NCI-H526 (cell line): ENCODE results near the gene MCU.
"Not testable (repeated sequence)": the region's sequence is repeated elsewhere in the genome, so short reads cannot be mapped to it uniquely, and the experiment has no call there.

Experiments used
- DNase-seq, 2 experiments: peaks; one replicate each; lab custom pipeline; 2025; lab: John Stamatoyannopoulos, UW

MCU gene

DNA sequence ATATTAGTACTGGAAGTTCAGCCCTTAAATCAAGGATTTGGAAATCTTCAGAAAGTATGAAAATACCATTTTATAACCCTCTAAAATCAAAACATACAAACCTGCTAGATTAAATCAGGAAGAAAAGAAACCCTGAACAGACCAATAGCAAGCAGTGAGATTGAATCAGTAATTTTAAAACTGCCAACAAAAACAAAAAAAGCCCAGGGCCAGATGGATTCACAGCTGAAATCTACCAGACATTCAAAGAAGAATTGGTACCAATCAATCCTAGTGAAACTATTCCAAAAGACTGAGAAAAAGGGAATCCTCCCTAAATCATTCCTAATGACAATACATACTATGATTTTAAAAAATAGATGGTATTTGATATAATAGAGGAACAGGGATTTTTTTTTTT lies 70.1 kb downstream of the MCU start:
- DNase-seq, result no peak

DNA sequence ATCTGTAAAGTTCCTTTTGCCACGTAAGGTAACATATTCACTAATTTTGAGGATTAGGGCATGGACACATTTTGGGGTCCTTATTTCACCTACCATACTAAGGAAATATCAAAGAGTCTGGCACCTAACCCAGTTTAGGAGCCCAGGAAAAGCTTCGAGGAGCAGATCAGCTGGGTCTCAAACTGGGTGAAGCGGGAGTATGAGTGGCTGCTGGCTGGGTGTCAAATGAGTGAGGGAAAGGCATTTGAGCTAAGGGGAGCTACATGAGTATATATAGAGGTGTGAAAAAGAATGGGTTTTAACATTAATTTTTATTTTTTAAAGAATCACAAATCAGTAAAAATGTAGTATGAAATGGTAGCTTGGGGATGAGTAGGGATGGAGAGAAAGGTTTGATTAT lies 71.3 kb downstream of the MCU start:
- no peak for DNase-seq

DNA sequence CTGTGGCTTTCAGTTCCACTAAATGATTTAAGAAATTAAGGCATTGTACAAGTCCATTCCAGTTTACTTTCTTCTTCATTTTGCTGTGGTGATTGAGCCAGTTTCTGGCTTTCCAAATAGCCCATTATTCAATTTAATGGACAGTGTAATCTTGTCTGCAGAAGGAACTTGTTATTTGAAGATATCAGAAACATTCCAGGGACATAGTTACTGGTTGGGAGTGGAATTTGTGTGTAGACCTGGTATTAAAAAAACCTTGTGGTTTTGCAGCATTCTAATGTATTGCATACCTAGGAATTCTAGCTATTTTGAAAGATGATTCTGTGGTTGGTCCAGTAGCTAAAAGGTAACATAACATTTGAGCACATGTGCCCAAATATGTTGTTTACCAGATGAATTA lies 72.2 kb downstream of the MCU start:
- DNase-seq, result no peak

DNA sequence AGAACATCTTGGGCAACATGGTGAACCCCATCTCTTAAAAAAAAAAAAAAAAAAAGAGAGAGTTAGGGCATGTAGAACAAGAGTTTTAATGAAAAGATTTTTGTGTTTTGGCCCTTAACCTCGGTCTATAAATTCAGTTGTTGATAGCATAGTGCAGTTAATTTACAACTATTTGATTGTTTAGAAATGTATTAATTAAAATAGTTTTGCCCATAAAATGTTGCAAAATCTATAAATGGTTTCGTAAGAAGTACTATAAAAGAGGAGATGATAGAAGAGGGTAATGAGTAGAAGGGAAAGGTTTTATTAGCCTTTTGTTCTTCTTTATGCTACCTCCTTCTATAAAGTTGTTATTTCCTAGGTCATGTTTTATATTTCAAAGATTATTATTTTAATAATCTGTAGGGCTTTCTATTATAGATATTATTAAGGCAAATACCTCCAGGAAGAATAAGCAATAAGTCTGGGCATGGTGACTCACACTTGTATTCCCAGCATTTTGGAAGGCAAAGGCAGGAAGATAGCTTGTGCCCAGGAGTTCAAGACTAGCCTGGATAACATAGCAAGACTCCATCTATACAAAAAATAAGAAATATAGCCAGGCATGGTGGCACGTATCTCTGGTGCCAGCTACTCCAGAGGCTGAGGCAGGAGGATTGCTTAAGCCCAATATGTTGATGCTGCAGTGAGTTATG lies 73.3 kb downstream of the MCU start:
- no peak for DNase-seq

DNA sequence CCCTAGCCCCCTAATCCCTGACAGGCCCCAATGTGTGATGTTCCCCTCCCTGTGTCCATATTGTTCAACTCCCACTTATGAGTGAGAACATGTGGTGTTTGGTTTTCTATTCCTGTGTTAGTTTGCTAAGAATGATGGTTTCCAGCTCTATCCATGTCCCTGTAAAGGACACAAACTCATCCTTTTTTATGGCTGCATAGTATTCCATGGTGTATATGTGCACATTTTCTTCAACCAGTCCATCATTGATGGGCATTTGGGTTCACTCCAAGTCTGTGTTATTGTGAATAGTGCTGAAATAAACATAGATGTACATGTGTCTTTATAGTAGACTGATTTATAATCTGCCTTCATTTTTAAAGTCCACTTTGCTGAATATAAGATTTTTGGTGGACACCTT lies 79.3 kb downstream of the MCU start:
- DNase-seq, result not testable (repeated sequence)

DNA sequence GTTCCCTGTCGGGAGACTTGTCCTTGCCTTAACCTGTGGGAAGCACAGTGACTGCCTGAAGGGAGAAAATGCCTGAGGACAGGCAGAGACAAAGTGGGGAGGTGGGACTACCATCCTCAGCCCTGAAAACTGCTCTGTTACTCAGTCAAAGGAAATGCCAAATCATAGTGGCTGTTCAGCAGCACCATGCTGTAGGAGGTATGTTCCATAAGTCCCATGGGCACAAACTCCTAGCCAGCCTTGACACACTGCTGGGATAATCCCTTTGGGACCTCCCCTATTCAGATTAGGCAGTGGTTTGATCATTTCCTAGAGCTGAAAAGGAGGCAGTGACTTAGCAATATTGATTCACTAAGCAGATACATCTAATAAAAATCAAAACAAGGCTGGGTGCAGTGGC lies 80.1 kb downstream of the MCU start:
- no peak for DNase-seq

DNA sequence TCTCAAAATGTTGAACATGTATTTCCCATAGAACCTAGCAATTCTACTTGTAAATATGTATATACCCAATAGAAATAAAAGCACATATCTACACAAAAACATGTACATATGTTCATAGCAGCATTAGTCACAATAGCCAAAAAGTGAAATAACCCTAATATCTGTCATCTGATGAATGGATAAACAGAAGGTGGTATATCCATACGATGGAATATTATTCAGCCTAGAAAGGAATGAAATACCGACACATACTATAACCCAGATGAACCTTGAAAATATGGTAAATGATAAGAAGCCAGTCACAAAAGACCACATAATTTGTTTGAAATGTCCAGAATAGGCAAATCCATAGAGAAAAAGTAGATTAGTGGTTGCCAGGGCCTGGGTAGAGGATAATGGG lies 87.9 kb downstream of the MCU start:
- no peak for DNase-seq

DNA sequence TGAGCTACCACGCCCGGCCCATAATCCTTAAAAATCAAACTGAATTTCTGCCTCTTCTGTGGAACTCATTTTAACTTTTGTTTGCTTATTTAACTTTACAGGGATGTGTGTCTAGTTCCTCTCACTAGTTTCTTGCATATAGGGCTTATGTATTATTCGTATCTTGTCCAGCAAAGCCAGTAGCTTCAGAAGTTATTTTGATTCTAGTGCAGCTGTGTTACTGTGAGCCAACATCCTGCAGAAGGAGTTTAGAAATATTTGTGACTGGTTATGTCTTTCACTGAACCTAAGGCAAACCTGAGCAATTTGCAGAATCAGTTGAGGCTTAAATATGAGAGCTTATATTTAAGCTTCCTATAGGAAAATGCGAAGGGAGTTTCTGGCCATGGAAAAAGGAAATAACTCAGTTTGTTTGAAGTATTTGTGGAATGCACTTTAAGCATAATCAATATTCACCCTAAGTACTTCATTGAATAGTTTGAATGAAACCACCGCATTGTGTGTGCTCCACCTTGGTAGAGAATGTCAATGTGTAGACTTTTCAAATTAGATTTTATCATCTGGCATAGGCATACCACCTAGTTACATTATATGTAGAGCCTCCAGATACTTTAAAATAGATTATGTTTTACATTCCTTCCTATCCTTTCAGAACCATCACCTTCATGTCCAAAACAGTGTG lies 90.8 kb downstream of the MCU start:
- DNase-seq, result no peak

DNA sequence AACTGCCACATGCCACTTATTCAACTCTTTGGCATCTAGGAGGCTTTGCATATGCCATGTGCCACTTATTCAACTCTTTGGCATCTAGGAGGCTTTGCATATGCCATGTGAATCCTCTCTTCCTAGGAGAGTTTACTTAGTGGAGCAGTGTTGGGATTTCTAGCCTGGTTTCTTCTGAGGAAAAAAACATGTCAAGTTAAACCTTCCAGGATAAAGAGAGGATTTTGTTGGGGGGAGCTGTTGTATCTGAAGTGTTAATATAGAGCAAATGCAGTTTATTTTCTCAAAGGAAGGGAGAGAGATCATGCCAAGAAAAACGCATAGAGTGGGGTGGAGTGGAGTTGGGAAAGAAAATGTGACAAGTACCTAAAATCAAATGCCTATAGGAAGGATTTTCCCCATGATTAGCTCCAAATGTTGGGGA lies 91.5 kb downstream of the MCU start:
- no peak for DNase-seq

DNA sequence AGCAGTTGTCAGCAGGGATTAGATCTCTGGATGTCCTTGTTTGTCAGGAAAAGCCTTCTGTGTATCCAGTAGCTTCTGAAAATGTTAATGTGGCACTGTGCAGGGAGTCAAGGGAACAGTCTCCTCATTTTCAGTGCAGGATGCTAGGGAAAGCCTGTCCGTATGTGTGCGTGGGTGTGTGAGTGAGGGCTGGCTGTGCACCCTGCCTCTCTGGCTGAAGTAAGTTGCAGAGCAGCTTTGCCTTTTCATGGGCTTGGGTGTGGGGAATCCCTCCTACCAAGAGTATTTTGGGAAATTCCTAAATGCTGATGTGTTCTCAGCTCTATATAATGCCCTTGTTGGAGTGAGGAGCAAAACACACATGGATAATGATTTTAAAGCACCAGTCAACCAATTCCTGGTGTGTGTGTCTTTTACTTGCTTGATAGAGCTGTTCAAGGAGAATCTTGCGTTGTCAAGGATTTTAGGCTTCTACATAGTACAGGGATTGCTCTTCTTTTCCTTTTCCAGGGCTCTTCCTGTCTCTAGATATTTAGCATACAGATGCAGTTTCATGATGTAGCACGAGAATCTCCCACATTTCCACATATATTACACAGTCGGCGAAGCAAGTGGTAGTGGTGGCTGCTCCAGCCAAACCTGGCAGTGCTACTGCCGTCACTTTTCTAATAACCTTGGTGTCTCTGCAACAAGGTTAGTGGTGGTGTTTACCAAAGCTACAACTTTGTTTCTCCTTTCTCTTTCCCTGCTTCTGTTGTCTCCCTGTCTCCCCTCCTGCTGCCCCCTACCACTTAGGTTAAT lies 92.8 kb downstream of the MCU start:
- DNase-seq, result no peak

DNA sequence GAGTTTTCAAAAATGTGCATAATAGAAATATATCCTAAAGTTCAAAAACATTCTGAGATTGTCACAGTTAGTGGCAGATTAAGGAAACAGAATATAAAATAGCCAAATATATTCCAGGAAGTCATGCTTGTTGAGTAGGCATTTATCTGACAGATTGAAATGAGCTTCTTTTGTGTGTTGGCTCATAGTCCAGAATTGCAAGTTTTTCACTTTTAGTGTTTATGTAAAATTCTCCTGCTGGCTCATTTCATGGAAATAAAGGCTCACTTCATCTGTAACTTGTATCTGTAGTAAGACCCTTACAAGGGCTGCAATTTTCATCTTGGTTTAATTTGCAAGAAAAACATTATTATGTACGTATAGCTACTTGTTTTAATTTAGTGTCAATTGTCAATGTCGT lies 93.5 kb downstream of the MCU start:
- no peak for DNase-seq

DNA sequence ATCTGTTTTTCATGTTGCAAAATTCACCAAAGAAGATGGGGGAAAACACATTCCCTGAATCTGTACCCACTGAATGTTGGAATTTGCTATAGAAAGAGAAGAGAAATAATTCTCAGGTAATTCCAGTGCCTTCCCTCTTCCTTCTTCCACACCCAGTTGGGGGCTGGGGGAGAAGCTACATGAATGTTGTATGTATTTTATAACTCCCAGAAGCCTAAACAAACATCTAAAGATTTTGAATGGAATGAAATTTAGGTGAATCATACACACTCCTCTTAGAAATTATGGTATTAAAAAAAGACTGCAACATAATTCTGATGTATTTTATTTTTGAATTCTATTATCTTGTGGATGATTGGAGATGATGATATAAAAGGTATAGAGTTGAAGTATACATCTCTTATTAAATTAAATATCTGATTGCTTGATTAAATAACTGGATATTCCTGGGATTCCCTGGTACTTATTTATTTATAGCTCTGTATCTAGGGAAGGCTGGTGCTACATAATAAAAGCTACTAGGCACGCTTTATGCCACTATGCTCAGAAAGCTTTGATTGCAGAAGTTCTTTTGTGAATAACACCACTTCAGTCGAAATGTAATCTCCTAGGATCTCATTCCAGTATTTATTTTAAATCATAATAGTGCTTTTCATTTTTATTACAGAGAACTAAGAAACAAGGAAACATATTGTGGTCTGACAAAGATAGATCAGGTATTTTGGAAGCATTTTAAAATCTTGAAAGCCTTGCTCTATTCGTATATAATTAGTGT lies 98.5 kb downstream of the MCU start:
- DNase-seq, result no peak

DNA sequence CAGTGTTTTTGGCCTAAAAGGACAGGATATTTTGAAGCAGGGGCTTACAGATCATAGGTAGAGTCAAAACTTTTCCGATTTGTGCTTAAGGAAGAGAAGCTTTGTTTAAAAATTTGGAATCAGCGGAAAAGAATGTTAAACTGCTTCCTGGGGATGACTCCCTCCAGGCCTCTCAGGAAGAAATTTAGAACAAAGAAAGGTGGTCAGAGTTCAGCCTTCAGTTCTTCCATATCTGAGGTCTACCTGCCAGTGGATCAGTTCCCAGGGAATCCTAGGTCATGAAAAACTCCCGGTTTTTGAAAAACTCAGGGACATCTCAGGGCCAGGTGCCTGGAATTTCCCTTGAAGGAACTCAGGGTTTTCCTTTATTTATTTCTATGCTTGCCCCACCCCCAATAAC lies 100.3 kb downstream of the MCU start:
- no peak for DNase-seq

DNA sequence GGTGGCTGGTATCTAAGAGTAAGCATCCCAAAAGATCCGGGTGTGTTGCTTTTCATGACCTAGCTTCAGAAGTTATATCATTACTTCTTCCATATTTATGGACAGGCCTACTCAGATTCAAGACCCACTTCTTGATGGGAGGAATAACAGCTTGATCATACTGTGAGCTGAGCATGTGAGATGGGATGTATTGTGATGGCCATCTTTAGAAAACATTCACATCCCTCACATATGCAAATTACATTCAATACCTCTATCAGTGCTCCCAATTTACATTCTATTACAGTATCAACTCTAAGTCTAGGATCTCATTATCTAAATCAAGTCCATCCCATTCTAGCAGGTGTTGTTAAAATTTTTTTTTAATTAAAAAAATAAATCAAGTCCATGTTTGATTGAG lies 101.8 kb downstream of the MCU start:
- no peak for DNase-seq

DNA sequence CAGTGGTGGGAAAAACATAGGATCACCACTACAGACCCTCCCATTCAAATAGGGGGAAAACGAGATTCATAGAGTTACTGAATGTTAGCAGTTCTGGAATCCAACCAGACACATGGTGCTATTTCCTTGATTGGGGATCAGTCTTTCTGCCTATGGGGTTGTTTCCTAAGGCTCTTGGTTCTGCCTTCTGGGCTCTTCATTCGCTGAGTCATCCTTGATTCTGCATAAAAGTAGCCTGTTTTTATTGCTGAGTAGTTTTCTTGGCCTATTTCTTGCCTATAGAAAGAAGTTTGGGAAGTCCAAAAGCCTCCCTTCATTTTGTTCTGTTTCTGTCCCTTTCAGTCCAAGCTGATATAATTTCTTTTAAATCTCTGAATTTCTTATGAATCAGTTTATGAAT lies 102.3 kb downstream of the MCU start:
- no peak for DNase-seq

DNA sequence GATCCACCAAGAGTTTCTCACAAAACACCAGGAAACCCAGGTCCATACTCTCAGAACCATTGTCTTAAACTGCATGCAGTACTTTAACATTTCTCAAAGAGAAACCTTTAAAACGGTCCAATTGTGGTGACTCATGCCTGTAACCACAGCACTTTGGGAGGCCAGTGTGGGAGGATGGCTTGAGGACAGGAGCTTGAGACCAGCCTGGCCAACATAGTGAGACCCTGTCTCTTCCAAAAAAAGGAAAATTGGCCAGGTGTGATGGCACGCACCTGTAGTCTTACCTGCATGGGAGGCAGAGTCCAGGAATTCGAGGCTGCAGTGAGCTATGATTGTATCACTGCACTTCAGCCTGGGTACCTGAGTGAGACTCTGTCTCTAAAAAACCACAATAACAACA lies 104.1 kb downstream of the MCU start:
- DNase-seq, result no peak

DNA sequence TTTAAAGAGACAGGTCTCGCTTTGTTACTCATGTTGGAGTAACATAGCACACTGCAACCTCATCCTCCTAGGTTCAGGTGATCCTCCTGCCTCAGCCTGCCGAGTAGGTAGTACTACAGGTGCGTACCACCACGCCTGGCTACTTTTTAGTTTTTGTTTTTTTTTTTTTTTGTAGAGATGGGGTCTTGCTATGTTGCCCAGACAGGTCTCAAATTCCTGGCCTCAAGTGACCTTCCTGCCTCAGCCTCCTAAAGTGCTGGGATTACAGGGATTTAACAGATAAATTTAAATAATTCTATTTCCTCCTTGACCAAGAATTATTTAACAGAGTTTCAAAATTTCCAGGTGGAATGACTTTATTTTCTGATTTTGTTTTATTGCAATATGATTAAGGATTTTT lies 104.6 kb downstream of the MCU start:
- DNase-seq, result no peak

DNA sequence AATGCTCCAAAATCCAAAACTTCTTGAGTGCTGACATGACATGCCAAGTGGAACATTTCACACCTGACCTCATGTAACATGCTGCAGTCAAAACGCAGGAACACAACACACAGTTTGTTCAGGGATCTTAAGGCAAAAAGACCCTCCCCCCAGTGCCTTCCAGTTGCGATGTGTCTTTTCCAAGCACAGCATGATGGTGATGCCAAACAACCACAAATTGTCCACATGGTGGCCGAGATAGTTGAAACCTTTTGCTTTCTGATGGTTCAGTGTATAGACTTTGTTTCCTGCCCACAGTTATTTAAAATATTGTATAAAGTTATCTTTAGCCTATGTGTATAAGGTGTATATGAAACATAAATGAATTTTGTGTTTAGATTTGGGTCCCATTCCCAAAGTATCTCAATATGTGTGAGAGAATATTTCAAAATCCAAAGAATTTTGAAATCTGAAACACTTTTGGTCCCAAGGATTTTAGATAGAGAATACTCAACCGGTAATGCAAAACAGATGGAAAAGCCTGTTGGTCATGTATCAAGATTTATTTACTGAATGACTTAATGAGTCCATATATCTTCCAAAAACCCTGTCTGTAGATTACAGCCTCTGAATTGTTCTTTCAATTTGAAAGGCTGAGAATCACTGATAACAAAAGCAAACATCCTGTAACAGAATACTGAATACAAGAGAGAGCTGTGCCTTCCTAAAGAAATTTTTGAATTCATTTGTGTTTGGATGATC lies 108.2 kb downstream of the MCU start:
- DNase-seq, result peak; percentile 15 to 28

DNA sequence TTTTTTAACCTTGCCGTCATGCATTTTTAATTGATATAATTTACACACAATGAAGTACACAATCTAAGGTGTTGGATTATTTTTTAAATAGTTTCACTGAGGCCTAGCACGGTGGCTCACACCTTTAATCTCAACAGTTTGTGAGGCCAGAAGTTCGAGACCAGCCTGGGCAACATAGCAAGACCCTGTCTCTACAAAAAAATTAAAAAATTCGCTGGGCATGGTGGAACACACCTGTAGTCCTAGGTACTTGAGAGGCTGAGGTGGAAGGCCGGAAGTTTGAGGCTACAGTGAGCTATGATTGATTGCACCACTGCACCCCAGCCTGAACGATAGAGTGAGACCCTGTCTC lies 108.8 kb downstream of the MCU start:
- no peak for DNase-seq

DNA sequence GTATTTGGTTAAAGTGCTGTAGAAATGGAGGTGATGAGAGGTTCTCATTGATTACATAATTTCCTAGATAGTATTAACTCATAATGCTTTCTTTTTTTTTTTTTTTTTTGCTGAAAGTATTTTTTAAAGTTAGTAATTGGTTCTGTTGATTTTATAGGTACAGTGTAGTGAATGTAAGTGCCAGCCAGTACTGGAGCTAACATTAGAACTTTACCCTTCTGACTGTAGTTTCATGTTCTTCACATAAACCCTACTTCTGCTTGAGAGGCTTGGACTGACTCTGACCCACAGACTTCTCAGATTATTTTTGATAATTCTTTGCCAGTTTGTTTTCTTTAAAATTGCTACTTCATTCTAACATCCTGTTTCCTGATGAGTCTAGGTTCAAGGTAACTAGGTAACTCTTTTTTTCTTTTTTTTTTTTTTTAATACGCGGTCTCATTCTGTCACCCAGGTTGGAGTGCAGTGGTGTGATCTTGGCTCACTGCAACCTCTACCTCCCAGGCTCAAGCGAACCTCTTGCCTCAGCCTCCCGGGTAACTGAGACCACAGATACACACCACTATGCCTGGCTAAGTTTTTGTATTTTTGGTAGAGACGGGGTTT lies 109.4 kb downstream of the MCU start:
- no peak for DNase-seq

DNA sequence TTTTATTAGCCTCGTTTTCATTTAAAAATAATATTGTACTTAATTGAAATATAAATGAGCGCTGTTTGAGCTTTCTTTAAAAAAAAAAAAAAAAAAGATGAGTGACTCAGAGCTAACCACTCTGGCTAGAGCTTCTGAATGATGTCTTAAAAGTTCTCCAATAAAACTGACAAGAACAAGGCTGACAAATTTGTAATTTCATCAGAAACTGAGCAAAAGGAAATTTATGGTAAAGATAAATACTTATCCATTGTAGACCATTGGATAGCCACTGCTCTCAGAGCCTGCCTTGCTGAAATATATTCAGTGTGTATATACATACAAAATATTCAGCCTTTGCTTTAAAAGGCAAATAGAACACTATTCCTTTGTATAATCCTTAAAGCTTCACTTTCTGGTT lies 110.4 kb downstream of the MCU start:
- no peak for DNase-seq
